Panc1 (cell line): Measurements from ENCODE around the gene HOXC6. TPM values are rescaled to one million over a fixed set of nuclear protein-coding genes. Genes with fewer than 3 reads are reported as not detected.
A peak's percentile ranks its signal among the peaks of the same experiment; 100 is the strongest.

Experiments used
- ATAC-seq: fragments of 200-7000 bp; cut with Tn5 transposase; 2 replicates; pipeline ENCODE4 v1.9.1; 2020; ENCODE audit warnings: mild to moderate bottlenecking, moderate library complexity
- BruUV-seq: library from RNA; stranded (reverse); fragments of 400-500 nt; replicated peaks from 2 replicates; lab custom pipeline; 2021; lab: Mats Ljungman, UMichigan
- CTCF ChIA-PET: fragments of 300-600 bp; sonication (Branson Sonifier 250); formaldehyde crosslinking; loops from one replicate; lab custom pipeline; 2022; ENCODE audit warnings: antibody characterized with exemption; lab: Charles Lee
- POLR2A ChIA-PET: fragments of 300-600 bp; sonication (Branson Sonifier 250); formaldehyde crosslinking; loops from one replicate; lab custom pipeline; 2022; ENCODE audit warnings: antibody characterized with exemption; lab: Charles Lee
- DNase-seq: peaks from one replicate; pipeline ENCODE4 v3.0.0-alpha.2; 2010; ENCODE audit warnings: low read depth, low spot score
- H3K27ac ChIP-seq: 2 replicates; pipeline ENCODE4 v1.5.1; 2011; ENCODE audit warnings: mild to moderate bottlenecking, low read length, inconsistent platforms
- H3K27me3 ChIP-seq: fragments of 200-500 bp; sonication (Bioruptor generic); 2 replicates; pipeline ENCODE4 v1.6.0; 2014; ENCODE audit warnings: low read length, inconsistent platforms; ENCODE audit not compliant: control insufficient read depth, insufficient read depth
- H3K36me3 ChIP-seq: fragments of 200-500 bp; sonication (Bioruptor generic); 2 replicates; pipeline ENCODE4 v1.5.1; 2014; ENCODE audit warnings: inconsistent platforms, mild to moderate bottlenecking, low read length, moderate library complexity; ENCODE audit not compliant: control insufficient read depth, insufficient read depth
- H3K4me1 ChIP-seq: 2 replicates; pipeline ENCODE4 v1.5.1; 2011; ENCODE audit warnings: inconsistent platforms, mild to moderate bottlenecking, low read length, moderate library complexity; ENCODE audit not compliant: control insufficient read depth, insufficient read depth
- H3K4me3 ChIP-seq, 2 experiments: 2 replicates each; pipeline ENCODE4 v1.5.1; 2011 to 2012; ENCODE audit warnings: low read depth in 2 of 2, low read length in 2 of 2, mild to moderate bottlenecking in 2 of 2, inconsistent platforms in 1 of 2, moderate library complexity in 1 of 2
- H3K9me3 ChIP-seq: fragments of 200-500 bp; sonication (Bioruptor generic); 2 replicates; pipeline ENCODE4 v1.5.1; 2014; ENCODE audit warnings: low read depth, mild to moderate bottlenecking, inconsistent platforms, low read length, moderate library complexity; ENCODE audit not compliant: control insufficient read depth, insufficient read depth
- CTCF ChIP-seq: fragments of 450-650 bp; IDR thresholded peaks from 2 replicates; pipeline ENCODE4 v1.5.1; 2017; ENCODE audit warnings: mild to moderate bottlenecking
- POLR2AphosphoS5 ChIP-seq: IDR thresholded peaks from 2 replicates; pipeline ENCODE4 v1.6.1; 2012; ENCODE audit warnings: mild to moderate bottlenecking, low read depth, low read length, moderate library complexity
- REST ChIP-seq, 2 experiments: IDR thresholded peaks; 2 replicates each; pipeline ENCODE4 v1.6.1; 2011 to 2012; ENCODE audit warnings: low read depth in 2 of 2, control low read depth in 1 of 2, low read length in 1 of 2, mild to moderate bottlenecking in 1 of 2, moderate library complexity in 1 of 2; ENCODE audit not compliant: insufficient read depth in 1 of 2
- SIN3A ChIP-seq: IDR thresholded peaks from 2 replicates; pipeline ENCODE4 v1.6.1; 2012; ENCODE audit warnings: low read depth, mild to moderate bottlenecking, low read length, moderate library complexity, borderline replicate concordance; ENCODE audit not compliant: insufficient read depth
- TCF7L2 ChIP-seq: IDR thresholded peaks from 2 replicates; pipeline ENCODE4 v1.6.1; 2011; ENCODE audit warnings: mild to moderate bottlenecking, low read depth, low read length, inconsistent platforms
- in situ Hi-C: cut with HindIII; loops from 2 replicates; pipeline ENCODE4 v1.10.0; 2016; ENCODE audit warnings: low sequenced_read_pairs, low pct_unique_long_range_greater_than_20kb
- intact Hi-C: fragments of 100-400 bp; cut with micrococcal nuclease; formaldehyde crosslinking; loops from one replicate; pipeline ENCODE4 v1.10.0; 2022; ENCODE audit not compliant: unreplicated experiment
- total RNA-seq: library from RNA; stranded (reverse); gene quantifications from one replicate; pipeline ENCODE4 v1.2.1, GENCODE V29; 2021; ENCODE audit not compliant: unreplicated experiment

HOXC6 gene
- total RNA-seq, 1 experiment from 2014 or later: 52.2 TPM

GRCh38 chr12:54071942-54072341, 43.7 kb downstream of the HOXC6 start:
- TSS peak; percentile 7 for BruUV-seq
- POLR2A ChIA-PET: no interaction called here
- H3K27ac ChIP-seq: no peak overlapping the region
- in situ Hi-C loops (no loop called here), intact Hi-C loops (no loop called here)
- no peak for ATAC-seq
- no peak for DNase-seq
- CTCF ChIA-PET: interaction anchor here (0.7 kb wide), 1 partner anchor 16 kb away, joined by 3 read pairs; no protein-coding TSS in a partner anchor
- TF ChIP-seq SIN3A (no peak), CTCF (no peak), REST (IDR thresholded peaks at IDR 0.05; ENCODE audit: insufficient read depth in 1 of 2, low read depth in 2 of 2, low read length in 1 of 2) (no peak), TCF7L2 (no peak), POLR2AphosphoS5 (no peak)
- H3K4me1 ChIP-seq: peaks cover 6% of the 10 kb centered on the region
- no peaks in the 10 kb centered on the region for H3K27me3 ChIP-seq
- H3K4me3 ChIP-seq: no peak overlapping the region
- no peaks in the 10 kb centered on the region for H3K9me3 ChIP-seq
- no peaks in the 10 kb centered on the region for H3K36me3 ChIP-seq

- no peak for DNase-seq
- POLR2A ChIA-PET: no interaction called here
- CTCF ChIA-PET: no interaction called here
- BruUV-seq: no TSS peak
- no peak overlapping the region for H3K4me3 ChIP-seq
- TF ChIP-seq CTCF: no peak
- no peak for TF ChIP-seq SIN3A
- TF ChIP-seq POLR2AphosphoS5: no peak
- H3K4me1 ChIP-seq: no peaks in the 10 kb centered on the region; the same call in 1 of the 2 replicates
- H3K36me3 ChIP-seq: no peaks in the 10 kb centered on the region
- intact Hi-C loops: no loop called here
- ATAC-seq: no peak; the same call in 1 of the 2 replicates
- no peaks in the 10 kb centered on the region for H3K27me3 ChIP-seq
- in situ Hi-C loops: no loop called here
- H3K9me3 ChIP-seq: no peaks in the 10 kb centered on the region
- H3K27ac ChIP-seq: no peak overlapping the region
Observed at GRCh38 chr12:54074308-54074707, 46.1 kb downstream of the HOXC6 start.
